ENCODE data around the gene BHLHA15. TPM values are rescaled to one million over a fixed set of nuclear protein-coding genes. Genes with fewer than 3 reads are reported as not detected.
A peak's percentile ranks its signal among the peaks of the same experiment; 100 is the strongest.

BHLHA15 gene
- total RNA-seq, 1 donor = 1.3 TPM

DNA sequence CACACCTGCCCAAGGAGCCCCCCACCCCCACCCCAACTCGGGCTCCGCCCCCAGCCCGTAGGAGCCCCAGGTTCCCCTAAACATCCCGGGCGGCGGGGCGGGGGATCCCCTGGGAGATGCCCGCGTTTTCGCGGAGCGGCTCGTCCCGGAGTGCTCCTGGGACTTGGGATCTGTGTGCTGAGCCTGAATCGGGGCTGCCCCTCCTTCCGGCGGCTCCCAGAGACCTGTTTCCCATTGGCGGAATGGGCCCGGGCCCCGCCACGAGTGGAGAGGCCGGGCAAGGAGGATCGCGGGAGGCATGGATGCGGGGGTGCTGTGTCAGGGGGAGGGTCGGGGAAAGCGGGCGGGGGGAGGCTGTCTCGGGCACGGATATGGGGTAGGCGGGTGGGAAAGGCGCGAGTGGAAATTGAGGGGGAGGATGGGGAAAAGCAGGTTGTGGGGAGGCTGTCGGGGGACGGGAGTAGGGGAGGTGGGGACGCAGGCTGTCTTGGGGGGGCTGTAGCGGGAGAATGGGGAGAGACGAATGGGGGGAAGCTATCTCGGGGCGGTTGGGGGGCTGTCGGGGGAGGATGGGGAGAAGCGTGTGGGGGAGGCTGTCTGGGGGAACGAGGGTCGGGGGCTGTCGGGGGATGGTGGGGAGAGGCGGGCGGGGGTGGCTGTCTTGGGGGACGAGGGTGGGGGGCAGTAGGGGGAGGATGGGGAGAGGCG, 572 bp upstream of the BHLHA15 start:
- DNase-seq (ENCODE audit: low read depth) = peak; percentile 30
- H3K4me3 ChIP-seq (ENCODE audit: low read depth, low read length) = peak overlapping the region; percentile 52
- TF ChIP-seq, protein P1, sequence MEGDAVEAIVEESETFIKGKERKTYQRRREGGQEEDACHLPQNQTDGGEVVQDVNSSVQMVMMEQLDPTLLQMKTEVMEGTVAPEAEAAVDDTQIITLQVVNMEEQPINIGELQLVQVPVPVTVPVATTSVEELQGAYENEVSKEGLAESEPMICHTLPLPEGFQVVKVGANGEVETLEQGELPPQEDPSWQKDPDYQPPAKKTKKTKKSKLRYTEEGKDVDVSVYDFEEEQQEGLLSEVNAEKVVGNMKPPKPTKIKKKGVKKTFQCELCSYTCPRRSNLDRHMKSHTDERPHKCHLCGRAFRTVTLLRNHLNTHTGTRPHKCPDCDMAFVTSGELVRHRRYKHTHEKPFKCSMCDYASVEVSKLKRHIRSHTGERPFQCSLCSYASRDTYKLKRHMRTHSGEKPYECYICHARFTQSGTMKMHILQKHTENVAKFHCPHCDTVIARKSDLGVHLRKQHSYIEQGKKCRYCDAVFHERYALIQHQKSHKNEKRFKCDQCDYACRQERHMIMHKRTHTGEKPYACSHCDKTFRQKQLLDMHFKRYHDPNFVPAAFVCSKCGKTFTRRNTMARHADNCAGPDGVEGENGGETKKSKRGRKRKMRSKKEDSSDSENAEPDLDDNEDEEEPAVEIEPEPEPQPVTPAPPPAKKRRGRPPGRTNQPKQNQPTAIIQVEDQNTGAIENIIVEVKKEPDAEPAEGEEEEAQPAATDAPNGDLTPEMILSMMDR (IDR thresholded peaks at IDR 0.05; ENCODE audit: insufficient read depth, low read depth, low read length) = no peak

DNA sequence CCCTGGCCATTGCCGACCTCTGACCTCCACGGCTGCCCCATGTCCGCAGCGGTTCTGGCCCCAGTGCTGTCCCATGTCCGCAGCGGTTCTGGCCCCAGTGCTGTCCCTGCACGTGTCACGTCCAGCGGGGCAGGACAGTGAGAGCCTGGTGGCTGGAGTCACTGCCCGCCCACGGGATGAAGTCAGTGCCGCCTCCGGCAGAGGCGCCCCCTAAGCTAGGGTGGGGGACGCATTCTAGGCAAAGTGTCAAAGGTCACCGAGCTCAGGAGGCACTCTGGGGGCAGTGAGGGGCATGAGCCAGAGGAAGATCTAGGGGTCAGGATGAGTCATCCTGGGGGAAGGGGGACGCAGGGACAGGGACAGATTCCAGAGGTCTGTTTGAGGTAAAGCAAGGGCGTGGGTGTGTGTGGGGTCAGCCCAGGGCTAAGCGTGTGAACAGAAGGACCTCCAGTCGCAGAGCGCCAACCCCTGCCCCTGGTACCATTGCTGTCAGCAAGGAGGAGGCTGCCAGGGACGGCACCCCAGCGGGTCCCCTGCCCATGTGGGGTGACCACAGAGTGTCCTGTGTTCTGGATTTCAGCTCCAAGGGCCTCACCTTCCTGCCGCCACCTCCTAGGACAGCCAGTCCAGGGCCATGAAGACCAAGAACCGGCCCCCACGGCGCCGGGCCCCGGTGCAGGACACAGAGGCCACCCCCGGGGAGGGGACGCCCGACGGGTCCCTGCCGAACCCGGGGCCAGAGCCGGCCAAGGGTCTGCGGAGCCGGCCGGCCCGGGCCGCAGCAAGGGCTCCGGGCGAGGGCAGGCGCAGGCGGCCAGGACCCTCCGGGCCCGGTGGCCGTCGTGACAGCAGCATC, 665 bp downstream of the BHLHA15 start:
- TF ChIP-seq, protein P1 (IDR thresholded peaks at IDR 0.05; ENCODE audit: insufficient read depth, low read depth, low read length) = no peak
- H3K4me3 ChIP-seq (ENCODE audit: low read depth, low read length) = peak overlapping the region; percentile 40
- DNase-seq (ENCODE audit: low read depth) = no peak

DNA sequence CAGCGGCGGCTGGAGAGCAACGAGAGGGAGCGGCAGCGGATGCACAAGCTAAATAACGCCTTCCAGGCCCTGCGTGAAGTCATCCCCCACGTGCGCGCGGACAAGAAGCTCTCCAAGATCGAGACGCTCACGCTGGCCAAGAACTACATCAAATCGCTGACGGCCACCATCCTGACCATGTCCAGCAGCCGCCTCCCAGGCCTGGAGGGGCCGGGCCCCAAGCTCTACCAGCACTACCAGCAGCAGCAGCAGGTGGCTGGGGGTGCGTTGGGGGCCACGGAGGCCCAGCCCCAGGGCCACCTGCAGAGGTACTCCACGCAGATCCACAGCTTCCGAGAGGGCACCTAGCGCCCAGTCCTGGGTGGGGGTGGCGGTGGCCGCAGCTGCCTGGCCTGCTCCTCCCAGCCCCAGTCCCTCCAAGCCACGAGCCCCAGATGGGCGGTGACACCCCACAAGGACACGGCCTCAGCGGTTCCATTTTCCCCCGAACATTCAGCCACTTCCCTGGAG, 1.3 kb downstream of the BHLHA15 start:
- no peak overlapping the region for H3K4me3 ChIP-seq (ENCODE audit: low read depth, low read length)
- DNase-seq (ENCODE audit: low read depth) = no peak
- TF ChIP-seq, protein P1 (IDR thresholded peaks at IDR 0.05; ENCODE audit: insufficient read depth, low read depth, low read length) = no peak

DNA sequence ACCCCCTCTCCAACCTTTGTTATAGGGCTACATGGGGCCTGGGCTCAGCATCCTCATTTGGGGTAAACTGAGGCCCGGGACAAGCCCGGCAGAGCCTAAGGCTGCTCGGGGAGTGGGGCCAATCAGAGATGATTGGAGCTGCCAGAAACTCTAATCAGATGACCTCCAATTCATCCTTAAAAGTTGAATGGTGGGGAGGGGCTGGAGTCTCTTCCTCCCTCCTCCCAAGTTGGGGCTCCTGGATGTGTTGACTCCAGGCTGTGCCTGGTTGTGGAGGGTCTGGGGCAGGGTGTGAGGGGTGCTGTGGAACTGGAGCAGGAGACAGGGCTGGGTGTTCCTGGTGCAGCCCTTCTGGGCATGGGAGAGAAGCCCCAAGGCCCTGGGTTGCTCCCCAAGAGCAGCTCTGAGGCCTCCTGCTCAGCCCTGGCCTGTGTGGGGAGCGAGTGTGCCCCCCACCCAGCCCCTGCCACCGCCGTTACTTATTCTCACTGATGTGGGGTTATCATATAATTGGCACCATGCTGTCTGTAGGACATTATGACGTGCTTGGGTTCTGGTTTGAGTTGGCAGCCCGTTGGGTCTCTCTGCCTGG, 2.2 kb downstream of the BHLHA15 start:
- DNase-seq (ENCODE audit: low read depth) = no peak
- TF ChIP-seq, protein P1 (IDR thresholded peaks at IDR 0.05; ENCODE audit: insufficient read depth, low read depth, low read length) = no peak
- no peak overlapping the region for H3K4me3 ChIP-seq (ENCODE audit: low read depth, low read length)

DNA sequence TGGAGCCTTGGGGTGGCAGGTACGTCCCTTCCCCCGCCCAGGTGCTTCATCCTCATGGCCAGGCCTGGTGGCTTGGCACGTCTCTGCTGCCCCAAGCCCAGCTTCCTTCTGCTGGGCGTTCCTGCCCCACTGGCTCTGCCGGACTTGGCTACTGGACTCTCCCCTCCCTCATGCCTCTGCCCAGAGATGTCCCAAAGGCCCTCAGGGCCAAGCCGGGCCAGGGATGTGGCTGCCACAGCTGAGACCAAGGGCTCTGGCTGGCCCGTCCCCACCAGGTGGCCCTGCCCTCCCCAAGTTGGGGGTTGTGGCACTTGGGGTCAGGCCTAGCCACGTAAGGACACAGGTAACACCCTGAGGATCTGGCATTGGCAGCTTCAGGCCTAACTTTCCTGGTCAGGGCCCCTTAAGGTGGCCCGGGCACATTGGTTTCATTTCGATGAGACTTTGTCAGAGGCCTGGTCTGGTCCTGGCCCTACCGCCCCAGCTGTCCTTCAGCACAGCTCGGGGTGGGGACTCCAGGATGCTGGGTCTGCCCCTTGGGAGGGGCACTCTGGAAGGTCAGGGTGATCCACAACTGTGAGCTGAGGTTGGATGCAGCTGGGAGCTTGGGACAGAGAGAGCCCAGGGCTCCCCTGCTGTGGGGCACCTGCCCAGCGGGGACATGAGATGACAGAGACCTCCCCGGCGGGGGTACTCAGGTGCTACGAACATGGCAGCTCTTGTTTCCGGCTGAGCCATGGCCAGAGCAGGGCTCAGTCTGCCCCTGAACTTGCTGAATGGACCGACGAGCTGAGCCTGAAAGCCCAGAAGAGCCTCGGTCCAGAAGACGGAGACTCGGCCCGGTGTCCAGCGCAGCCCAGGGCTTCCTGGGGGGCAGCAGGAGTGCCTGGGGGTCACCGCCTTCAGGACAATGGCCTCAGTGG, 2.9 kb downstream of the BHLHA15 start:
- no peak overlapping the region for H3K4me3 ChIP-seq (ENCODE audit: low read depth, low read length)
- DNase-seq (ENCODE audit: low read depth) = no peak
- TF ChIP-seq, protein P1 (IDR thresholded peaks at IDR 0.05; ENCODE audit: insufficient read depth, low read depth, low read length) = no peak

DNA sequence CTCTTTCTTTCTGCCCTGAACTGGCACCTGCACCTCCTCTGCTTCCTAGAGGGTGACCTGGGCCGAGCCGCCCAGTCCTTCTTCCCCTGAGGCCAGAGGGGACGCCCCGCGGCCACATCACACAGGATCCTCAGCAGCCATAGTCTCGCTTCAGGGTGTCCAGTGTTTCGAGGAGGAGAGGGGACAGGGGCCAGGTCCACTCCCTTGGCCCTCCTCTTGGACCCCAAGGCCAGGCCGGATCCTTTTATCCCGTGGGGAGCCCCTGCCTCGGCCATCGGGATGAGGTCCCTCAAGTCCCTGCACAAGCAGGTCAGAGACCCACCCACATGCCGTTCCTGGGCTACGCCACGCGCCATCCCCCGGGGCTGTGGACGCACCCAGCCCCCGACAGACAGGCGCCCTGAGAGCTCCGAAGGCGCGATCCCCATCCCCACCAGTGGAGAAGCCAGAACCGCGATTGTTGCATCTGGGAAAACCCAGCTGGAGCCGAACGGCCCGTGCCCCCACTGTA, 3.6 kb downstream of the BHLHA15 start:
- DNase-seq (ENCODE audit: low read depth) = no peak
- TF ChIP-seq, protein P1 (IDR thresholded peaks at IDR 0.05; ENCODE audit: insufficient read depth, low read depth, low read length) = no peak
- H3K4me3 ChIP-seq (ENCODE audit: low read depth, low read length) = no peak overlapping the region

Data from fibroblast of villous mesenchyme (primary cell).